Erythroblast (primary cell): ENCODE results near the gene ARHGAP6.

Experiments used
- GATA1 ChIP-seq: IDR thresholded peaks from 2 replicates; pipeline ENCODE4 v1.6.1; 2011; ENCODE audit warnings: low read depth, mild to moderate bottlenecking, control low read depth, low read length, moderate library complexity
- POLR2A ChIP-seq: IDR thresholded peaks from 2 replicates; pipeline ENCODE4 v1.6.1; 2011; ENCODE audit warnings: mild to moderate bottlenecking, low read length

DNA sequence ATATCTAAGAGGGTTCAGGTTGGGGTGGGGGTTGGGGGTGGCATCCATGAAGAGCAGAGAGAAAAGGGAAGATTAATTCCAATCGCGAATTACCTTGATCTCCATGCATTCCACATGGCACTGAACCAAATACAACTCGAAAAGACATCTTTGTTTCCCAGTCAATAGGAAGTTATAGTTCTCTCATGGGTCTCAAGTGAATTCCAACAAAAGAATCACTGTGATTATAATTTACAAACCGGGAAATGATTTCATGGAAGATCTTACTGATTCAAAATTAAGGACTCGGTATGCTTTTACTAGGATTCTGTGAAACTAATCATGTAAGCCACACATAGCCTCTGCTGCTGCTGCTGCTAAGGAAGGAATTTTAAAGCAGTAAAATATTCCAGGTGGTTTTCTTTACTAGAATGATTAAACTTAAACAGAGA lies 399.1 kb downstream of the ARHGAP6 start:
- TF ChIP-seq POLR2A (no peak), GATA1 (no peak)
